Measurements from ENCODE around the gene MAP6D1. TPM values are rescaled to one million over a fixed set of nuclear protein-coding genes. Genes with fewer than 3 reads are reported as not detected.

Gene MAP6D1
- 4.7 to 8.3 TPM (median 7.4 TPM) in 5 replicates for total RNA-seq (2022; extraction: Qiagen RNA extraction)

GRCh38 chr3:183825456-183826161 is at the start of gene MAP6D1:
Gene MAP6D1, minus strand, starts transcription at chr3:183825577. Its CDS starts 30 bp downstream, at chr3:183825547.

Other genes starting within 250 kb of the MAP6D1 start
- 5.8 to 8.9 TPM (median 6.4 TPM) in 5 replicates for gene KLHL24, start 190.0 kb downstream of the MAP6D1 start, total RNA-seq (2022; extraction: Qiagen RNA extraction)
- gene YEATS2, start 127.8 kb downstream of the MAP6D1 start, total RNA-seq (2022; extraction: Qiagen RNA extraction): 11.3 to 13.5 TPM (median 12.3 TPM) in 5 replicates
- 60.4 to 67.0 TPM (median 65.4 TPM) in 5 replicates for gene PARL, start 59.3 kb upstream of the MAP6D1 start, total RNA-seq (2022; extraction: Qiagen RNA extraction)
- 13.6 to 17.5 TPM (median 14.5 TPM) in 5 replicates for gene ABCC5, start 192.3 kb upstream of the MAP6D1 start, total RNA-seq (2022; extraction: Qiagen RNA extraction)
- not detected in 5 replicates for gene HTR3D, start 206.2 kb upstream of the MAP6D1 start, total RNA-seq (2022; extraction: Qiagen RNA extraction)
- gene HTR3C, start 227.5 kb upstream of the MAP6D1 start, total RNA-seq (2022; extraction: Qiagen RNA extraction): not detected in 5 replicates

All from A549 treated with AZD2906 at 1 μM for 4 hours (cell line).